Measurements from ENCODE around the gene KIF1B. TPM values are rescaled to one million over a fixed set of nuclear protein-coding genes. Genes with fewer than 3 reads are reported as not detected.

The KIF1B gene
- total RNA-seq, 2 experiments from 2014 or later = 7.1 to 8.9 TPM

- Mint-ChIP-seq H3K27ac (peak overlapping the region; percentile 1), H3K36me3 (ENCODE audit: low read depth) (peaks cover 22% of the 10 kb centered on the region), H3K27me3 (no peaks in the 10 kb centered on the region), H3K9me3 (peaks cover 4% of the 10 kb centered on the region), H3K4me3 (no peak overlapping the region), H3K4me1 (ENCODE audit: low read depth) (peaks cover 7% of the 10 kb centered on the region)
- intact Hi-C loops (cut with micrococcal nuclease) = no loop called here
- TF ChIP-seq CTCF (IDR thresholded peaks at IDR 0.05) = no peak
- DNase-seq = no peak
- no peak for ATAC-seq
- CTCF ChIA-PET = interaction anchor here (2.4 kb wide), 1 partner anchor 32 kb away, joined by 9 read pairs; the partner anchor contains the start of gene KIF1B
- POLR2A ChIA-PET = no interaction called here
Measured at GRCh38 chr1:10177876-10178275, 32.5 kb upstream of the KIF1B start.

GRCh38 chr1:10178597-10179405, 31.6 kb upstream of the KIF1B start:
- ChIA-PET CTCF (interaction anchor here (2.4 kb wide), 1 partner anchor 31 kb away, joined by 9 read pairs; the partner anchor contains the start of gene KIF1B), POLR2A (no interaction called here)
- intact Hi-C loops (cut with micrococcal nuclease) = no loop called here
- H3K9me3 Mint-ChIP-seq = peaks cover 4% of the 10 kb centered on the region
- DNase-seq = no peak
- no peak overlapping the region for H3K4me3 Mint-ChIP-seq
- H3K27ac Mint-ChIP-seq = no peak overlapping the region
- no peaks in the 10 kb centered on the region for H3K27me3 Mint-ChIP-seq
- no peak for ATAC-seq
- H3K36me3 Mint-ChIP-seq (ENCODE audit: low read depth) = peaks cover 18% of the 10 kb centered on the region
- peaks cover 2% of the 10 kb centered on the region for H3K4me1 Mint-ChIP-seq (ENCODE audit: low read depth)
- TF ChIP-seq CTCF (IDR thresholded peaks at IDR 0.05) = no peak

- H3K27me3 Mint-ChIP-seq = no peaks in the 10 kb centered on the region
- H3K4me3 Mint-ChIP-seq = no peak overlapping the region
- intact Hi-C loops (cut with micrococcal nuclease) = no loop called here
- no peaks in the 10 kb centered on the region for H3K4me1 Mint-ChIP-seq (ENCODE audit: low read depth)
- DNase-seq (no peak), ATAC-seq (no peak)
- H3K9me3 Mint-ChIP-seq = peaks cover 4% of the 10 kb centered on the region
- TF ChIP-seq CTCF (IDR thresholded peaks at IDR 0.05) = no peak
- POLR2A ChIA-PET = no interaction called here
- CTCF ChIA-PET = interaction anchor here (2.4 kb wide), 1 partner anchor 30 kb away, joined by 9 read pairs; the partner anchor contains the start of gene KIF1B
- peak overlapping the region; percentile 1 for H3K27ac Mint-ChIP-seq
- H3K36me3 Mint-ChIP-seq (ENCODE audit: low read depth) = peaks cover 16% of the 10 kb centered on the region
Measured at GRCh38 chr1:10179406-10180091, 30.8 kb upstream of the KIF1B start.

- peaks cover under 1% of the 10 kb centered on the region for H3K9me3 Mint-ChIP-seq
- H3K27ac Mint-ChIP-seq = no peak overlapping the region
- intact Hi-C loops (cut with micrococcal nuclease) = no loop called here
- ChIA-PET CTCF (no interaction called here), POLR2A (no interaction called here)
- no peaks in the 10 kb centered on the region for H3K4me1 Mint-ChIP-seq (ENCODE audit: low read depth)
- no peaks in the 10 kb centered on the region for H3K27me3 Mint-ChIP-seq
- H3K36me3 Mint-ChIP-seq (ENCODE audit: low read depth) = peaks cover 5% of the 10 kb centered on the region
- H3K4me3 Mint-ChIP-seq = no peak overlapping the region
- ATAC-seq = no peak
- no peak for DNase-seq
- TF ChIP-seq CTCF (IDR thresholded peaks at IDR 0.05) = no peak
Measured at GRCh38 chr1:10181154-10181553, 29.2 kb upstream of the KIF1B start.

GRCh38 chr1:10185759-10186158, 24.6 kb upstream of the KIF1B start:
- TF ChIP-seq CTCF (IDR thresholded peaks at IDR 0.05) = no peak
- no peaks in the 10 kb centered on the region for H3K4me1 Mint-ChIP-seq (ENCODE audit: low read depth)
- peaks cover 2% of the 10 kb centered on the region for H3K9me3 Mint-ChIP-seq
- intact Hi-C loops (cut with micrococcal nuclease) = loop anchor here (2.0 kb wide), 1 partner anchor 15 kb away; no protein-coding TSS in a partner anchor
- no peak overlapping the region for H3K4me3 Mint-ChIP-seq
- no peaks in the 10 kb centered on the region for H3K27me3 Mint-ChIP-seq
- DNase-seq = no peak
- no peak overlapping the region for H3K27ac Mint-ChIP-seq
- ChIA-PET CTCF (interaction anchor here (1.6 kb wide), 1 partner anchor 33 kb away, joined by 4 read pairs; no protein-coding TSS in a partner anchor), POLR2A (no interaction called here)
- no peak for ATAC-seq
- no peaks in the 10 kb centered on the region for H3K36me3 Mint-ChIP-seq (ENCODE audit: low read depth)
